ENCODE results near the gene CDADC1.
A peak's percentile ranks its signal among the peaks of the same experiment; 100 is the strongest.
"Not testable (repeated sequence)": the region's sequence is repeated elsewhere in the genome, so short reads cannot be mapped to it uniquely, and the experiment has no call there.

The CDADC1 gene

GRCh38 chr13:49292742-49293486 lies 45.2 kb downstream of the CDADC1 start:
- DNase-seq: peak in 28 of 56 donors; percentile 10 to 87 (median 36)

GRCh38 chr13:49294723-49295122 lies 47.0 kb downstream of the CDADC1 start:
- not testable (repeated sequence) for DNase-seq

GRCh38 chr13:49295244-49295643 lies 47.5 kb downstream of the CDADC1 start:
- peak in 1 of 56 donors; percentile 23 for DNase-seq

- no peak for DNase-seq
Measured at GRCh38 chr13:49296659-49297058, 48.9 kb downstream of the CDADC1 start.

GRCh38 chr13:49297338-49297737 lies 49.6 kb downstream of the CDADC1 start:
- DNase-seq: peak in 1 of 56 donors; percentile 37

GRCh38 chr13:49298416-49298815 lies 50.7 kb downstream of the CDADC1 start:
- no peak for DNase-seq

- DNase-seq: peak in 4 of 56 donors; percentile 2 to 69 (median 44)
Measured at GRCh38 chr13:49298903-49299605, 51.3 kb downstream of the CDADC1 start.

- no peak for DNase-seq
Measured at GRCh38 chr13:49300276-49300675, 52.6 kb downstream of the CDADC1 start.

- peak in 39 of 56 donors; percentile 14 to 81 (median 43) for DNase-seq
Measured at GRCh38 chr13:49300739-49301589, 53.2 kb downstream of the CDADC1 start.

GRCh38 chr13:49302222-49302621 lies 54.5 kb downstream of the CDADC1 start:
- DNase-seq: no peak

GRCh38 chr13:49302817-49303216 lies 55.1 kb downstream of the CDADC1 start:
- DNase-seq: no peak

- peak in 17 of 56 donors; percentile 16 to 75 (median 33) for DNase-seq
Measured at GRCh38 chr13:49303533-49304252, 56.0 kb downstream of the CDADC1 start.

- DNase-seq: no peak
Measured at GRCh38 chr13:49304356-49304755, 56.6 kb downstream of the CDADC1 start.

- no peak for DNase-seq
Measured at GRCh38 chr13:49304763-49305700, 57.3 kb downstream of the CDADC1 start.

GRCh38 chr13:49305792-49306425 lies 58.2 kb downstream of the CDADC1 start:
- DNase-seq: no peak

- no peak for DNase-seq
Measured at GRCh38 chr13:49307365-49307764, 59.6 kb downstream of the CDADC1 start.

- peak in 45 of 56 donors; percentile 22 to 81 (median 51) for DNase-seq
Measured at GRCh38 chr13:49308097-49308875, 60.6 kb downstream of the CDADC1 start.

- DNase-seq: peak in 10 of 56 donors; percentile 3 to 49 (median 28)
Measured at GRCh38 chr13:49308921-49309408, 61.2 kb downstream of the CDADC1 start.
